HepG2 (cell line): ENCODE measurements around the gene SPINT4. TPM values are rescaled to one million over a fixed set of nuclear protein-coding genes. Genes with fewer than 3 reads are reported as not detected.
A peak's percentile ranks its signal among the peaks of the same experiment; 100 is the strongest.

Experiments used
- ASH2L ChIP-seq: fragments of 300-600, 200-600 bp; sonication (generic); IDR thresholded peaks from 2 replicates; pipeline ENCODE4 v1.7.0; 2017; ENCODE audit warnings: low read depth, mild to moderate bottlenecking, moderate library complexity, mixed read lengths, low read length; ENCODE audit not compliant: insufficient read length
- ATAD3A ChIP-seq: sonication (generic); formaldehyde crosslinking; IDR thresholded peaks from 2 replicates; pipeline ENCODE4 v1.4.0; 2020; ENCODE audit warnings: missing genetic modification reagents
- DPF2 ChIP-seq: sonication (generic); formaldehyde crosslinking; IDR thresholded peaks from 2 replicates; pipeline ENCODE4 v1.4.0; 2020; ENCODE audit warnings: mild to moderate bottlenecking, low read depth, missing genetic modification reagents, borderline replicate concordance
- EP300 ChIP-seq, 3 experiments: sonication (generic) in 1 of 3; formaldehyde crosslinking in 1 of 3; IDR thresholded peaks; 2 replicates each; pipeline versions ENCODE4 v1.5.1 to v1.6.1; 2011 to 2020; ENCODE audit warnings: low read depth in 2 of 3, low read length in 2 of 3, borderline replicate concordance in 1 of 3, improper control_type of control experiment in 1 of 3, mild to moderate bottlenecking in 1 of 3, missing genetic modification reagents in 1 of 3, moderate library complexity in 1 of 3
- MTF1 ChIP-seq: sonication (generic); formaldehyde crosslinking; IDR thresholded peaks from 2 replicates; pipeline ENCODE4 v1.5.0; 2020; ENCODE audit warnings: missing genetic modification reagents
- MTF2 ChIP-seq: sonication (generic); formaldehyde crosslinking; IDR thresholded peaks from 2 replicates; pipeline ENCODE4 v1.5.0; 2020; ENCODE audit warnings: missing genetic modification reagents, borderline replicate concordance
- NAIF1 ChIP-seq: sonication (generic); formaldehyde crosslinking; IDR thresholded peaks from 2 replicates; pipeline ENCODE4 v1.5.0; 2020; ENCODE audit warnings: mild to moderate bottlenecking, missing genetic modification reagents, borderline replicate concordance
- SATB2 ChIP-seq: sonication (generic); formaldehyde crosslinking; IDR thresholded peaks from 2 replicates; pipeline ENCODE4 v1.5.0; 2020; ENCODE audit warnings: missing genetic modification reagents
- ZBTB46 ChIP-seq: sonication (generic); formaldehyde crosslinking; IDR thresholded peaks from 2 replicates; pipeline ENCODE4 v1.4.0; 2020; ENCODE audit warnings: mild to moderate bottlenecking, missing genetic modification reagents, borderline replicate concordance
- ZKSCAN5 ChIP-seq: sonication (generic); formaldehyde crosslinking; IDR thresholded peaks from 2 replicates; pipeline ENCODE4 v1.5.1; 2020; ENCODE audit warnings: mild to moderate bottlenecking, missing genetic modification reagents
- ZNF136 ChIP-seq: sonication (generic); formaldehyde crosslinking; IDR thresholded peaks from 2 replicates; pipeline ENCODE4 v1.8.1; 2022; ENCODE audit warnings: low read depth, mild to moderate bottlenecking, moderate library complexity, missing genetic modification reagents
- ZNF3 ChIP-seq: IDR thresholded peaks from 2 replicates; pipeline ENCODE4 v1.7.0; 2017; ENCODE audit warnings: inconsistent platforms
- ZNF335 ChIP-seq: sonication (generic); formaldehyde crosslinking; IDR thresholded peaks from 2 replicates; pipeline ENCODE4 v1.4.0; 2020; ENCODE audit warnings: missing genetic modification reagents
- ZNF337 ChIP-seq: sonication (generic); formaldehyde crosslinking; IDR thresholded peaks from 2 replicates; pipeline ENCODE4 v1.5.1; 2020; ENCODE audit warnings: missing genetic modification reagents, low read depth, mild to moderate bottlenecking, borderline replicate concordance
- ZNF407 ChIP-seq: sonication (generic); formaldehyde crosslinking; IDR thresholded peaks from one replicate; pipeline ENCODE4 v1.5.1; 2020; ENCODE audit warnings: mild to moderate bottlenecking, missing genetic modification reagents; ENCODE audit errors: not compliant biosample characterization
- ZNF619 ChIP-seq: sonication (generic); formaldehyde crosslinking; IDR thresholded peaks from 2 replicates; pipeline ENCODE4 v1.4.0; 2020; ENCODE audit warnings: mild to moderate bottlenecking, missing genetic modification reagents
- polyA plus RNA-seq, 8 experiments: library from polyadenylated mRNA; depleted of rRNA in 3 of 8; stranded (reverse) in 7 of 8; unstranded in 1 of 8; fragments of >200 nt; fragmentation: Illumina TruSeq in 4 of 8; extraction: Trizol in 4 of 8; gene quantifications; 2 replicates each; pipeline versions ENCODE4 v1.2.1 to v1.2.3, GENCODE V29; 2011 to 2016; ENCODE audit warnings: low read depth in 4 of 8, missing spikeins in 1 of 8, mixed read lengths in 1 of 8; ENCODE audit not compliant: insufficient read depth in 1 of 8
- total RNA-seq, 5 experiments: library from RNA; depleted of rRNA; stranded (reverse); fragments of >200 nt; fragmentation: Illumina TruSeq; extraction: Trizol; gene quantifications; 2 replicates each; pipeline ENCODE4 v1.2.3, GENCODE V29; 2016; ENCODE audit warnings: low read depth in 1 of 5
- TF ChIP-seq, protein P1 (sequence below): sonication (generic); formaldehyde crosslinking; IDR thresholded peaks from 2 replicates; pipeline ENCODE4 v1.4.0; 2020; ENCODE audit warnings: missing genetic modification reagents, mild to moderate bottlenecking, borderline replicate concordance

Gene SPINT4
- total and polyA plus RNA-seq, 2 of the 13 experiments (the other 11 are each of a cell fraction or from before 2014, with no cell fraction given): not detected

DNA sequence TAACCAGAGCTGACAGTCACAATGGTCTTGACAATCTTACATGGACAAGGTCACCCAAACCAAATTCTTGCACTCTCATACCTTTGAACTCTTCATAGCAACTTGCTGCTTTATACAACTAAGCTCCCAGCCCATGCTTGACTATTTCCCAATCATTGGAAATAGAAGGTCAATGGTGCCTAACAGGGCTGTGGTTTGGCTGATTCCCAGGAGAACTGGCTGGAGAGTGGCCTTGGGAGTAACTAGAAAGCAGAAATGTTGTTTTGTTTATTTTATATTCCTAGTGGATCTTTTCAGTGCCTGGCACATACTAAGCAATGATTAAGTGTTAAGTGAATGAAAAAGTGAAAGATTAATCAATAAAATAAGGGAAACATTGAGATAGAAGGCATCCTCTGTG lies 3.0 kb downstream of the SPINT4 start (continued):
- TF ChIP-seq ZNF407 (CRISPR knock-in tag): no peak
- TF ChIP-seq MTF2 (CRISPR knock-in tag): no peak
- no peak for TF ChIP-seq ZNF335
- TF ChIP-seq DPF2: no peak
- peak; percentile 80 to 83; a peak in 3 of 4 replicates for TF ChIP-seq EP300 (IDR thresholded peaks at IDR 0.05; ENCODE audit: low read depth in 2 of 2, low read length in 2 of 2)
- TF ChIP-seq EP300 (CRISPR knock-in tag; IDR thresholded peaks at IDR 0.05; ENCODE audit: borderline replicate concordance): peak; percentile 64; the same call in 1 of the 2 replicates
- TF ChIP-seq ZKSCAN5: no peak
- TF ChIP-seq ATAD3A (CRISPR knock-in tag): no peak
- no peak for TF ChIP-seq NAIF1 (CRISPR knock-in tag)
- no peak for TF ChIP-seq MTF1
- peak; percentile 19 for TF ChIP-seq ASH2L
- TF ChIP-seq ZNF3 (CRISPR knock-in tag): peak; percentile 96
- TF ChIP-seq ZNF136: no peak
- TF ChIP-seq ZNF337 (CRISPR knock-in tag): no peak
- TF ChIP-seq, protein P1, sequence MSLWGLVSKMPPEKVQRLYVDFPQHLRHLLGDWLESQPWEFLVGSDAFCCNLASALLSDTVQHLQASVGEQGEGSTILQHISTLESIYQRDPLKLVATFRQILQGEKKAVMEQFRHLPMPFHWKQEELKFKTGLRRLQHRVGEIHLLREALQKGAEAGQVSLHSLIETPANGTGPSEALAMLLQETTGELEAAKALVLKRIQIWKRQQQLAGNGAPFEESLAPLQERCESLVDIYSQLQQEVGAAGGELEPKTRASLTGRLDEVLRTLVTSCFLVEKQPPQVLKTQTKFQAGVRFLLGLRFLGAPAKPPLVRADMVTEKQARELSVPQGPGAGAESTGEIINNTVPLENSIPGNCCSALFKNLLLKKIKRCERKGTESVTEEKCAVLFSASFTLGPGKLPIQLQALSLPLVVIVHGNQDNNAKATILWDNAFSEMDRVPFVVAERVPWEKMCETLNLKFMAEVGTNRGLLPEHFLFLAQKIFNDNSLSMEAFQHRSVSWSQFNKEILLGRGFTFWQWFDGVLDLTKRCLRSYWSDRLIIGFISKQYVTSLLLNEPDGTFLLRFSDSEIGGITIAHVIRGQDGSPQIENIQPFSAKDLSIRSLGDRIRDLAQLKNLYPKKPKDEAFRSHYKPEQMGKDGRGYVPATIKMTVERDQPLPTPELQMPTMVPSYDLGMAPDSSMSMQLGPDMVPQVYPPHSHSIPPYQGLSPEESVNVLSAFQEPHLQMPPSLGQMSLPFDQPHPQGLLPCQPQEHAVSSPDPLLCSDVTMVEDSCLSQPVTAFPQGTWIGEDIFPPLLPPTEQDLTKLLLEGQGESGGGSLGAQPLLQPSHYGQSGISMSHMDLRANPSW (CRISPR knock-in tag): no peak
- TF ChIP-seq ZBTB46: no peak
- TF ChIP-seq ZNF619 (CRISPR knock-in tag): no peak
- TF ChIP-seq SATB2 (CRISPR knock-in tag): no peak
